Smooth muscle cell (in vitro differentiated cells): ENCODE data around the gene HEXIM2. TPM values are rescaled to one million over a fixed set of nuclear protein-coding genes. Genes with fewer than 3 reads are reported as not detected.

Source experiments
- DNase-seq: peaks from one replicate; lab custom pipeline; 2025; ENCODE audit not compliant: unreplicated experiment; lab: John Stamatoyannopoulos, UW
- H2AFZ ChIP-seq: fragments of 200-600 bp; sonication (generic); 2 replicates; pipeline ENCODE4 v1.6.0; 2016; ENCODE audit warnings: antibody characterized with exemption, low read depth, mild to moderate bottlenecking
- H3F3A ChIP-seq: fragments of 200-600 bp; sonication (generic); 2 replicates; pipeline ENCODE4 v1.6.0; 2017; ENCODE audit warnings: antibody characterized with exemption, low read depth
- H3K27ac ChIP-seq: fragments of 200-600 bp; sonication (generic); 2 replicates; pipeline ENCODE4 v1.5.1; 2016; ENCODE audit warnings: low read depth, mild to moderate bottlenecking
- H3K27me3 ChIP-seq: fragments of 200-600 bp; sonication (generic); 2 replicates; pipeline ENCODE4 v1.6.1; 2016; ENCODE audit warnings: low read depth, mild to moderate bottlenecking
- H3K36me3 ChIP-seq: fragments of 200-600 bp; sonication (generic); 2 replicates; pipeline ENCODE4 v1.5.1; 2016; ENCODE audit warnings: low read depth
- H3K4me1 ChIP-seq: fragments of 200-600 bp; sonication (generic); 2 replicates; pipeline ENCODE4 v1.5.1; 2016; ENCODE audit warnings: low read depth
- H3K4me2 ChIP-seq: fragments of 200-600 bp; sonication (generic); 2 replicates; pipeline ENCODE4 v1.6.0; 2016; ENCODE audit warnings: mild to moderate bottlenecking
- H3K4me3 ChIP-seq: fragments of 200-600 bp; sonication (generic); 2 replicates; pipeline ENCODE4 v1.5.1; 2016; ENCODE audit warnings: mild to moderate bottlenecking
- H3K79me2 ChIP-seq: fragments of 200-600 bp; sonication (generic); 2 replicates; pipeline ENCODE4 v1.6.0; 2016; ENCODE audit warnings: low read depth, mild to moderate bottlenecking
- H3K9ac ChIP-seq: fragments of 200-600 bp; sonication (generic); 2 replicates; pipeline ENCODE4 v1.6.0; 2016; ENCODE audit warnings: low read depth
- H3K9me3 ChIP-seq: fragments of 200-600 bp; sonication (generic); replicated peaks from 2 replicates; pipeline ENCODE4 v1.5.1; 2016; ENCODE audit warnings: low read depth
- H4K20me1 ChIP-seq: fragments of 200-600 bp; sonication (generic); 2 replicates; pipeline ENCODE4 v1.6.0; 2016; ENCODE audit warnings: low read depth
- CTCF ChIP-seq: fragments of 200-600 bp; sonication (generic); IDR thresholded peaks from 2 replicates; pipeline ENCODE4 v1.5.1; 2017; ENCODE audit warnings: borderline replicate concordance, mild to moderate bottlenecking, antibody characterized with exemption; ENCODE audit not compliant: insufficient read depth, poor library complexity, severe bottlenecking
- WGBS: methylation state at CpG from one replicate; pipeline ENCODE4 v1.1.7; 2016; ENCODE audit warnings: low lambda C conversion rate; 5-methylcytosine and 5-hydroxymethylcytosine counted together
- polyA plus RNA-seq: library from polyadenylated mRNA; unstranded; fragments of >200 nt; fragmentation: Nextera tagmentation; extraction: Ambion mirVana; gene quantifications from 2 replicates; pipeline ENCODE4 v1.2.1, GENCODE V29; 2016
- total RNA-seq: library from RNA; depleted of rRNA; stranded (reverse); fragments of >200 nt; gene quantifications from 2 replicates; pipeline ENCODE4 v1.2.3, GENCODE V29; 2014

The HEXIM2 gene, protein sequence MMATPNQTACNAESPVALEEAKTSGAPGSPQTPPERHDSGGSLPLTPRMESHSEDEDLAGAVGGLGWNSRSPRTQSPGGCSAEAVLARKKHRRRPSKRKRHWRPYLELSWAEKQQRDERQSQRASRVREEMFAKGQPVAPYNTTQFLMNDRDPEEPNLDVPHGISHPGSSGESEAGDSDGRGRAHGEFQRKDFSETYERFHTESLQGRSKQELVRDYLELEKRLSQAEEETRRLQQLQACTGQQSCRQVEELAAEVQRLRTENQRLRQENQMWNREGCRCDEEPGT
- total RNA-seq (3.4 TPM in 2 replicates), polyA plus RNA-seq (6.1 and 6.8 TPM in 2 replicates)

- peak within 1 kb of the TSS; percentile 76 for H3K4me3 ChIP-seq
- no peak for TF ChIP-seq CTCF
- H3K9me3 ChIP-seq = no peaks in the 10 kb centered on the region
- H3K4me2 ChIP-seq = peak within 1 kb of the TSS; percentile 90
- H4K20me1 ChIP-seq = peaks cover 24% of the 10 kb centered on the region
- peak; percentile 92 for DNase-seq
- peaks cover 32% of the 10 kb centered on the region for H3K79me2 ChIP-seq
- H3K27ac ChIP-seq = peak within 1 kb of the TSS; percentile 99
- H3K27me3 ChIP-seq = no peaks in the 10 kb centered on the region
- H3K9ac ChIP-seq = peak within 1 kb of the TSS; percentile 100
- WGBS = under 1% methylated on average over 48 of the region's 53 CpGs
- H3F3A ChIP-seq = peaks cover 25% of the 10 kb centered on the region
- H3K36me3 ChIP-seq = no peaks in the 10 kb centered on the region
- H3K4me1 ChIP-seq = peaks cover 22% of the 10 kb centered on the region
- H2AFZ ChIP-seq = peak within 1 kb of the TSS; percentile 62
These were observed at the start of gene HEXIM2 for GRCh38 chr17:45161288-45162024. Gene HEXIM2 (plus strand): TSS chr17:45161875. CDS start chr17:45162794, 919 bp downstream.

DNA sequence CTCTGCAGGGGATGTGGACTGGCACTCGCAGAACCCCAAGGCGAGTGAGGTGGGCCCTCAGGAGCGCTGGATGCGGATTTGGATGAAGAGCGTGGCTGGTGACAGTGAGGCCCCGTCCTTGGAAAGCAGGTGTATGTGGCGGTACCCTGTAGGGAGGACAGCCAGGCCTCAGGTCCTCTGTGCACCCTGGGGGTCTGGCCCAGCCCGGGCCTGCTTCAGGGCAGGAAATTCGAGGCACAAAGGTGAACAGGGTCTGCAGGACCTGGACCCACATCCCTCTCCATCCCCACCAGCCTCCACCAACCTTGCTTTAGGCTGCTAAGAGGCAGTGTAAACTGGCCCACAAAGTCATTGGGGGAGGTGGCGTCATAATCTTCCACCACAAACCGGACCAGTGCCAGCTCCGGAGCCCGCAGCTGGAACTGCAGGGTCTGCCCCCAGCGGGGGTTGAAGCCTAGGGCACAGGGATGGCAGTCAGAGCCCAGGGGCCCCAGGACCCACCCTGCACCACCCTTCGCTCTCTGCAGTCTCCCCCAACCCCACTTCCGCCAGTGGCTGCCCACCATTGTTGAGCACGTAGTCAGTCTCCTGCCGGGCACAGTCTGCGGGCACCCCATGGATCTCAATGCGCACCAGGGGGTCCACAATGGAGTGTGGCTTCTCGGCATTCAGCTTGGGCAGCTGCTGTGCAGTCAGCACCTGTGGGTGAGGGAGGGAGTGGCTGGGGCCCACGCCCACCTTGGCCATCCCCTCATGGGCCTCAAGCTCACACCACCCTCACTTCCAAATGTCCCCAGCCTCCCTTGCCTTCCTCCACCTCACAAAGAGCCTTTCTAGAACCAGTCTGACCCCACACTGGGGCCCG, 48.9 kb upstream of the HEXIM2 start:
- H3K4me1 ChIP-seq = no peaks in the 10 kb centered on the region
- no peak for DNase-seq
- H3K36me3 ChIP-seq = no peaks in the 10 kb centered on the region
- no peaks in the 10 kb centered on the region for H3K79me2 ChIP-seq
- H3K4me3 ChIP-seq = no peak overlapping the region
- TF ChIP-seq CTCF = no peak
- no peak overlapping the region for H3K4me2 ChIP-seq
- no peak overlapping the region for H3K27ac ChIP-seq
- H3F3A ChIP-seq = no peaks in the 10 kb centered on the region
- no peaks in the 10 kb centered on the region for H3K9me3 ChIP-seq
- H3K9ac ChIP-seq = no peak overlapping the region
- WGBS = 95% methylated on average over 23 of the region's 23 CpGs
- no peak overlapping the region for H2AFZ ChIP-seq
- peaks cover 7% of the 10 kb centered on the region for H4K20me1 ChIP-seq
- H3K27me3 ChIP-seq = no peaks in the 10 kb centered on the region

GRCh38 chr17:45113424-45113754, 48.3 kb upstream of the HEXIM2 start:
- Histone ChIP-seq H3F3A (no peaks in the 10 kb centered on the region), H3K36me3 (no peaks in the 10 kb centered on the region), H3K27me3 (no peaks in the 10 kb centered on the region), H3K4me1 (no peaks in the 10 kb centered on the region), H4K20me1 (peaks cover 3% of the 10 kb centered on the region), H3K9ac (no peak overlapping the region), H3K9me3 (no peaks in the 10 kb centered on the region), H3K4me3 (no peak overlapping the region), H2AFZ (no peak overlapping the region), H3K4me2 (no peak overlapping the region), H3K27ac (no peak overlapping the region), H3K79me2 (no peaks in the 10 kb centered on the region)
- DNase-seq = no peak
- no peak for TF ChIP-seq CTCF
- 94% methylated on average over 9 of the region's 9 CpGs for WGBS
